HG03520 (cell line): ENCODE results near the gene CDX2.

Source experiments
- ATAC-seq: cut with Tn5 transposase; IDR thresholded peaks from one replicate; pipeline ENCODE4 v1.9.1; 2021; ENCODE audit warnings: mild to moderate bottlenecking, moderate library complexity; ENCODE audit not compliant: unreplicated experiment

Gene CDX2

GRCh38 chr13:27918918-27919658 is 50.0 kb downstream of the CDX2 start:
- ATAC-seq, result no peak

DNA sequence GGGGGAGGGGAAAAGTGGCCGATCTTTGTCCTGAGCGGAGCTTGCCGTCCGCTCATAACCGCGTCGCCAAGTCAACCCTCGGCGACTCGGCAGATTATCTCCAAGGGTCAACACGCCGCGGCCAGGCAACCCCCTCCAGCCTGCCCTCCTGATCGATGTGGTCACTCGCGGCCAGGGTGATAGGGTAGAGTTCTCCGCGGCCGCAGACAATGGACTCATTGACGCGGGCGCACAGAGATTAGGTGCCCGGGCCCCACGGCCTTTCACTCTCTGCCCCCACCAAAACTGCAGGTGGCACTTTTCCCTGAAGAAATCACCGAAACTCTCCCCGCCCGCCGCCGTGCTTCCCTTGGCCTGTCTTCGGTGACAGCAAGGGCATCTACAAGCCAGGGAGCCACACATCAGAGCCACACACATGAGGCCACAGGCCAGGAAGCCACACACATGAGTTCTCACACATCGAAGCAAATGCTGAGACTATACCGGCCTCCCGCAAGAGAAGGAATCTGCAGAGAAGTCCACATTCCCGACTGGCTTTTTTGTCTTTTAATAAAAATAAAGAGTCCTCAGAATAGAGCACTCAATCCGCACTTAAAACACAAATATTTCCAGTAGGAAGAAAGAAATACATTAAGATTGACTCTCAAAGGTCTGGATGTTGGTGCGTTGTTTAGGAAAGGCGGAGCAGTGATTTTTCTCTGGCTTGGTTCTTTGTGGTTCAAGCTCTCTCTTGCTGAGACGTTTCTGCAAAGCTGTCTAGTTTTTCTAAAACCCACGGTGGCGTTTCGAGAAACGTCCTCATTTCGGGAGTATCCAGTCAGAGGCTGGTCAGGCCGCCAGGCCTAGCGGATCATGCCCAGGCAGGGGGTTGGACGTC is 50.8 kb downstream of the CDX2 start:
- ATAC-seq, result no peak

GRCh38 chr13:27917121-27917947 is 51.8 kb downstream of the CDX2 start:
- ATAC-seq, result no peak

DNA sequence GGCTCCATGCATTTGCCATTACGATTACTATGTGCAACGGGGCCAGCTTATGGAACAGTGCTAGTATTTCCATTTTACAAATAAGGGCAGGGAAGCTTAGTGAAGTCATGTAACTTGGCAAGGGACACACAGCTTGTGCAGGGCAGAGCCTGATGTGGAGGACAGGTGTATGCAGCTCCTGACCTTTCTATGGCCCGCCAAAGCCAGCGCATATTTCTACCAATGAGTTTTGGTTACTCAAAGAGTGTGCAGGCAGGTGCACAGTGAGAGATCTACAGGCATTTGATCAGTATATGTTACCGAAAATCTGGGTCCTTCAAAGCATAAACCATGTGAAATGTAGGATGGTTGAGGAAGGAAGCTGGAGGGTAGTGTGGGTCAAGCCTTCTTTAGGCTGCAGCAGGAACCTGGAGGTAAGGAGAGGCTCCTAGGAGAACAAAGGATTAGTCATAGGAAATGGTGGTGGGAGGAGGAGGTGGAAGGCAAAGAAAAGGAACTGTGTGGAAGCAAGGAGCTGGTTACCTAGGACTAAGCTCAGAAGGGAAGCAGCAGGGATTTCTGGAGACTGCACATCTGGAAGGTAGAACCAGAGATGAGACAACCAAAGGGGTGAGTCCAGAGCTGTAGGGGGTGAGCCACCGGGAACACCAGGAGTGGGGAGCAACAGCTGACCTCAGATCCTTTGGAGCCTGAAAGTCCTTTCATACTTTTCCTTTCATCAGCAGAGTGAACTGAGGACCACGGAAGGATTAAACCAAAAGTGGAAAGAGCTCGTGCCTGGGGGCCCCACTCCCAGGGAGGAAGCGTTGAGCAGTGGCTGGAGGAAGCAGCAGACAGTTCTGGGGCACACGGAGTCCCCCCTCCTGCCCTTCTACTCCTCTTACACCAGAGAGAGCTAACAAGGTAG is 53.6 kb downstream of the CDX2 start:
- no peak for ATAC-seq

GRCh38 chr13:27913160-27913559 is 56.0 kb downstream of the CDX2 start:
- no peak for ATAC-seq

DNA sequence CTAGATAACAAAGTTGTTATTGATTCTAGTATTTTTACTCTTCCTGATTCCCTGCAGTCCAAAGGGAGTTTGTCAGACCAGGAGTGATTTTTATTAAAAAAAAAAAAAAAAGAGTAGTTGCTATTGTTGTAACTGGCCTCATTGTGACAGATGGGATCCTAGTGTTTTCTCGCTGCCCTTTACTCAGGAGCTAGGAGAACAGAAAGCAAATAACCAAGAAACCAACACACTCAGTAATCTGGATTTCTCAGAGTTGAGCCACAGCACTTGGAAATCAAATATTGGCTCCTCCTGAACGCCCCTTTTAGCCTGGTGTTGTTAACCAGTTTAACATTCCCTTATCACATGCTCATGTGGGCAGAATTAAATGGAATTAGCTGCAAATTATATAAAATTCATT is 57.6 kb downstream of the CDX2 start:
- no peak for ATAC-seq
